ENCODE data around the gene ZNF830. TPM values are rescaled to one million over a fixed set of nuclear protein-coding genes. Genes with fewer than 3 reads are reported as not detected.

ZNF830 gene
- total and polyA plus RNA-seq, 2 of the 13 experiments (the other 11 are each of a cell fraction or from before 2014, with no cell fraction given): 6.1 to 19.0 TPM

- TF ChIP-seq MEIS2 (CRISPR knock-in tag; IDR thresholded peaks at IDR 0.05) (no peak), CBX2 (IDR thresholded peaks at IDR 0.05; ENCODE audit: low read depth, low read length) (no peak), CBX2 (CRISPR knock-in tag; IDR thresholded peaks at IDR 0.05; ENCODE audit: low read depth) (no peak), DDIT3 (CRISPR knock-in tag; IDR thresholded peaks at IDR 0.05) (no peak), PITX1 (CRISPR knock-in tag; IDR thresholded peaks at IDR 0.05) (peak; percentile 60; the same call in 1 of the 2 replicates), ZBTB46 (CRISPR knock-in tag; IDR thresholded peaks at IDR 0.05; ENCODE audit: borderline replicate concordance) (no peak), ZNF879 (CRISPR knock-in tag; IDR thresholded peaks at IDR 0.05) (no peak), ZNF205 (CRISPR knock-in tag; IDR thresholded peaks at IDR 0.05) (no peak; the same call in 1 of the 2 replicates), ZFP36 (IDR thresholded peaks at IDR 0.05; ENCODE audit: borderline replicate concordance, low read depth, low read length, partially characterized antibody) (no peak), REXO4 (CRISPR knock-in tag; IDR thresholded peaks at IDR 0.05; ENCODE audit: borderline replicate concordance) (no peak), CHCHD3 (CRISPR knock-in tag; IDR thresholded peaks at IDR 0.05) (0 out of 2 replicates have a peak, but pooled peaks have one; percentile 58), ZNF777 (CRISPR knock-in tag; IDR thresholded peaks at IDR 0.05) (no peak), ZNF792 (CRISPR knock-in tag; IDR thresholded peaks at IDR 0.05) (peak; percentile 46), SMARCE1 (IDR thresholded peaks at IDR 0.05; ENCODE audit: borderline replicate concordance) (no peak), ZNF350 (CRISPR knock-in tag; IDR thresholded peaks at IDR 0.05; ENCODE audit: borderline replicate concordance, low read depth) (peak; percentile 42; the same call in 1 of the 2 replicates), SP140L (CRISPR knock-in tag; IDR thresholded peaks at IDR 0.05; ENCODE audit: borderline replicate concordance) (no peak), NAIF1 (CRISPR knock-in tag; IDR thresholded peaks at IDR 0.05; ENCODE audit: borderline replicate concordance) (no peak)
- TF ChIP-seq, protein P1, sequence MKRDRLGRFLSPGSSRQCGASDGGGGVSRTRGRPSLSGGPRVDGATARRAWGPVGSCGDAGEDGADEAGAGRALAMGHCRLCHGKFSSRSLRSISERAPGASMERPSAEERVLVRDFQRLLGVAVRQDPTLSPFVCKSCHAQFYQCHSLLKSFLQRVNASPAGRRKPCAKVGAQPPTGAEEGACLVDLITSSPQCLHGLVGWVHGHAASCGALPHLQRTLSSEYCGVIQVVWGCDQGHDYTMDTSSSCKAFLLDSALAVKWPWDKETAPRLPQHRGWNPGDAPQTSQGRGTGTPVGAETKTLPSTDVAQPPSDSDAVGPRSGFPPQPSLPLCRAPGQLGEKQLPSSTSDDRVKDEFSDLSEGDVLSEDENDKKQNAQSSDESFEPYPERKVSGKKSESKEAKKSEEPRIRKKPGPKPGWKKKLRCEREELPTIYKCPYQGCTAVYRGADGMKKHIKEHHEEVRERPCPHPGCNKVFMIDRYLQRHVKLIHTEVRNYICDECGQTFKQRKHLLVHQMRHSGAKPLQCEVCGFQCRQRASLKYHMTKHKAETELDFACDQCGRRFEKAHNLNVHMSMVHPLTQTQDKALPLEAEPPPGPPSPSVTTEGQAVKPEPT (CRISPR knock-in tag; IDR thresholded peaks at IDR 0.05; ENCODE audit: low read depth): no peak; the same call in 1 of the 2 replicates
- TF ChIP-seq, protein P2, sequence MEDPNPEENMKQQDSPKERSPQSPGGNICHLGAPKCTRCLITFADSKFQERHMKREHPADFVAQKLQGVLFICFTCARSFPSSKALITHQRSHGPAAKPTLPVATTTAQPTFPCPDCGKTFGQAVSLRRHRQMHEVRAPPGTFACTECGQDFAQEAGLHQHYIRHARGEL (CRISPR knock-in tag; IDR thresholded peaks at IDR 0.05): no peak
- TF ChIP-seq, protein P3, sequence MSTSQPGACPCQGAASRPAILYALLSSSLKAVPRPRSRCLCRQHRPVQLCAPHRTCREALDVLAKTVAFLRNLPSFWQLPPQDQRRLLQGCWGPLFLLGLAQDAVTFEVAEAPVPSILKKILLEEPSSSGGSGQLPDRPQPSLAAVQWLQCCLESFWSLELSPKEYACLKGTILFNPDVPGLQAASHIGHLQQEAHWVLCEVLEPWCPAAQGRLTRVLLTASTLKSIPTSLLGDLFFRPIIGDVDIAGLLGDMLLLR (CRISPR knock-in tag; IDR thresholded peaks at IDR 0.05): peak; percentile 83; the same call in 1 of the 2 replicates
- TF ChIP-seq, protein P4, sequence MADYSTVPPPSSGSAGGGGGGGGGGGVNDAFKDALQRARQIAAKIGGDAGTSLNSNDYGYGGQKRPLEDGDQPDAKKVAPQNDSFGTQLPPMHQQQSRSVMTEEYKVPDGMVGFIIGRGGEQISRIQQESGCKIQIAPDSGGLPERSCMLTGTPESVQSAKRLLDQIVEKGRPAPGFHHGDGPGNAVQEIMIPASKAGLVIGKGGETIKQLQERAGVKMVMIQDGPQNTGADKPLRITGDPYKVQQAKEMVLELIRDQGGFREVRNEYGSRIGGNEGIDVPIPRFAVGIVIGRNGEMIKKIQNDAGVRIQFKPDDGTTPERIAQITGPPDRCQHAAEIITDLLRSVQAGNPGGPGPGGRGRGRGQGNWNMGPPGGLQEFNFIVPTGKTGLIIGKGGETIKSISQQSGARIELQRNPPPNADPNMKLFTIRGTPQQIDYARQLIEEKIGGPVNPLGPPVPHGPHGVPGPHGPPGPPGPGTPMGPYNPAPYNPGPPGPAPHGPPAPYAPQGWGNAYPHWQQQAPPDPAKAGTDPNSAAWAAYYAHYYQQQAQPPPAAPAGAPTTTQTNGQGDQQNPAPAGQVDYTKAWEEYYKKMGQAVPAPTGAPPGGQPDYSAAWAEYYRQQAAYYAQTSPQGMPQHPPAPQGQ (CRISPR knock-in tag; IDR thresholded peaks at IDR 0.05; ENCODE audit: borderline replicate concordance): no peak
- TF ChIP-seq, protein P5, sequence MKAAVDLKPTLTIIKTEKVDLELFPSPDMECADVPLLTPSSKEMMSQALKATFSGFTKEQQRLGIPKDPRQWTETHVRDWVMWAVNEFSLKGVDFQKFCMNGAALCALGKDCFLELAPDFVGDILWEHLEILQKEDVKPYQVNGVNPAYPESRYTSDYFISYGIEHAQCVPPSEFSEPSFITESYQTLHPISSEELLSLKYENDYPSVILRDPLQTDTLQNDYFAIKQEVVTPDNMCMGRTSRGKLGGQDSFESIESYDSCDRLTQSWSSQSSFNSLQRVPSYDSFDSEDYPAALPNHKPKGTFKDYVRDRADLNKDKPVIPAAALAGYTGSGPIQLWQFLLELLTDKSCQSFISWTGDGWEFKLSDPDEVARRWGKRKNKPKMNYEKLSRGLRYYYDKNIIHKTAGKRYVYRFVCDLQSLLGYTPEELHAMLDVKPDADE (CRISPR knock-in tag; IDR thresholded peaks at IDR 0.05): no peak
Measured at GRCh38 chr17:34980353-34980680, 19.0 kb downstream of the ZNF830 start, which contains the start of gene LIG3 (continued).
